Activated CD8-positive, alpha-beta memory T cell treated with anti-CD3 and anti-CD28 coated beads for 48 hours (primary cell): ENCODE data around the gene MON1A.
"Not testable (repeated sequence)": the region's sequence is repeated elsewhere in the genome, so short reads cannot be mapped to it uniquely, and the experiment has no call there.

Experiments
- DNase-seq, 3 experiments: peaks; one replicate each; pipeline ENCODE4 v3.0.0-alpha.2; 2020; ENCODE audit warnings: low read depth in 2 of 3, low spot score in 2 of 3

MON1A gene

GRCh38 chr3:49929291-49930167 is at the start of gene MON1A:
TSS of gene MON1A (minus strand) at chr3:49929811. CDS start at chr3:49913346, 16,465 bp downstream.
- DNase-seq, result peak; percentile 77 to 85 (median 81)

- no peak for DNase-seq
Observed at GRCh38 chr3:49976942-49977341, 47.3 kb upstream of the MON1A start.

- DNase-seq, result no peak
Observed at GRCh38 chr3:49972656-49973055, 43.0 kb upstream of the MON1A start.

GRCh38 chr3:49968346-49968745 is 38.7 kb upstream of the MON1A start:
- DNase-seq, result no peak

- no peak for DNase-seq
Observed at GRCh38 chr3:49967291-49967690, 37.7 kb upstream of the MON1A start.

- no peak for DNase-seq
Observed at GRCh38 chr3:49966233-49966942, 36.8 kb upstream of the MON1A start.

- DNase-seq, result no peak
Observed at GRCh38 chr3:49955636-49956035, 26.0 kb upstream of the MON1A start.

- DNase-seq, result no peak
Observed at GRCh38 chr3:49952924-49953323, 23.3 kb upstream of the MON1A start.

- DNase-seq, result no peak
Observed at GRCh38 chr3:49942651-49943050, 13.0 kb upstream of the MON1A start.

- DNase-seq, result no peak
Observed at GRCh38 chr3:49940667-49941249, 11.1 kb upstream of the MON1A start.

- DNase-seq, result peak; percentile 77 to 93 (median 83)
Observed at GRCh38 chr3:49939858-49940666, 10.5 kb upstream of the MON1A start, which contains the start of gene RBM6. TSS of gene RBM6 (plus strand) at chr3:49940150. CDS start at chr3:49962642, 22,492 bp downstream.

- no peak for DNase-seq
Observed at GRCh38 chr3:49937090-49937489, 7.5 kb upstream of the MON1A start.

- DNase-seq, result not testable (repeated sequence)
Observed at GRCh38 chr3:49932281-49932680, 2.7 kb upstream of the MON1A start.

GRCh38 chr3:49930922-49931321 is 1.3 kb upstream of the MON1A start:
- DNase-seq, result no peak

GRCh38 chr3:49930168-49930690 is 618 bp upstream of the MON1A start:
- no peak for DNase-seq

GRCh38 chr3:49928481-49929017 is 1.1 kb downstream of the MON1A start:
- DNase-seq, result no peak

GRCh38 chr3:49927798-49928197 is 1.8 kb downstream of the MON1A start:
- DNase-seq, result no peak

GRCh38 chr3:49926117-49926728 is 3.4 kb downstream of the MON1A start:
- DNase-seq, result no peak

- DNase-seq, result no peak
Observed at GRCh38 chr3:49925485-49925884, 4.1 kb downstream of the MON1A start.

- no peak for DNase-seq
Observed at GRCh38 chr3:49924683-49925082, 4.9 kb downstream of the MON1A start.
